CD4-positive, alpha-beta T cell treated with Interleukin-1 beta for 1 hour (primary cell): ENCODE measurements around the gene TNK1.
A peak's percentile ranks its signal among the peaks of the same experiment; 100 is the strongest.

Experiments used
- DNase-seq, 2 donors: peaks; one replicate each; pipeline ENCODE4 v3.0.0-alpha.2; 2020 to 2022

Gene TNK1

GRCh38 chr17:7413346-7413985 is 32.6 kb downstream of the TNK1 start:
- DNase-seq = no peak

- no peak for DNase-seq
Observed at GRCh38 chr17:7414837-7415236, 33.9 kb downstream of the TNK1 start.

- no peak for DNase-seq
Observed at GRCh38 chr17:7415784-7416183, 34.9 kb downstream of the TNK1 start.

GRCh38 chr17:7416323-7416722 is 35.4 kb downstream of the TNK1 start:
- no peak for DNase-seq

- DNase-seq = no peak
Observed at GRCh38 chr17:7417056-7417655, 36.3 kb downstream of the TNK1 start.

- no peak for DNase-seq
Observed at GRCh38 chr17:7418472-7419152, 37.7 kb downstream of the TNK1 start.

- DNase-seq = no peak
Observed at GRCh38 chr17:7419819-7420610, 39.1 kb downstream of the TNK1 start, which contains the start of gene SPEM1. SPEM1 (plus strand) TSS chr17:7420324; CDS start chr17:7420385, 61 bp downstream.

GRCh38 chr17:7421186-7421585 is 40.3 kb downstream of the TNK1 start:
- DNase-seq = no peak

- no peak for DNase-seq
Observed at GRCh38 chr17:7423679-7424078, 42.8 kb downstream of the TNK1 start.

- DNase-seq = no peak
Observed at GRCh38 chr17:7425316-7425715, 44.4 kb downstream of the TNK1 start, which contains the start of gene SPEM2. SPEM2 (plus strand) TSS chr17:7425616; CDS start chr17:7425689, 73 bp downstream.

- DNase-seq = no peak
Observed at GRCh38 chr17:7425756-7426155, 44.9 kb downstream of the TNK1 start.

GRCh38 chr17:7426203-7426863 is 45.4 kb downstream of the TNK1 start:
- DNase-seq = no peak

GRCh38 chr17:7426896-7427489 is 46.1 kb downstream of the TNK1 start:
- no peak for DNase-seq

- DNase-seq = no peak
Observed at GRCh38 chr17:7427549-7427948, 46.7 kb downstream of the TNK1 start.

- DNase-seq = no peak
Observed at GRCh38 chr17:7428557-7428956, 47.7 kb downstream of the TNK1 start, which contains the start of gene SPEM3. SPEM3 (plus strand) TSS chr17:7428857; CDS start chr17:7428903, 46 bp downstream.

GRCh38 chr17:7429722-7430121 is 48.8 kb downstream of the TNK1 start:
- no peak for DNase-seq

- DNase-seq = no peak
Observed at GRCh38 chr17:7431231-7431630, 50.3 kb downstream of the TNK1 start.

- DNase-seq = no peak
Observed at GRCh38 chr17:7432296-7432695, 51.4 kb downstream of the TNK1 start.

- peak in 1 of 2 donors; percentile 54 for DNase-seq
Observed at GRCh38 chr17:7435676-7436555, 55.0 kb downstream of the TNK1 start.

GRCh38 chr17:7436556-7437368 is 55.9 kb downstream of the TNK1 start:
- DNase-seq = peak; percentile 85 to 86
